ENCODE measurements around the gene ZNF326.

- TF ChIP-seq POLR2AphosphoS5 (IDR thresholded peaks at IDR 0.05; ENCODE audit: low read depth, low read length) (no peak), MAX (IDR thresholded peaks at IDR 0.05; ENCODE audit: low read depth) (no peak), NFIC (IDR thresholded peaks at IDR 0.05; ENCODE audit: borderline replicate concordance) (no peak), RAD21 (IDR thresholded peaks at IDR 0.05; ENCODE audit: low read length) (no peak), ELF1 (IDR thresholded peaks at IDR 0.05) (no peak), EZH2phosphoT487 (IDR thresholded peaks at IDR 0.05; ENCODE audit: borderline replicate concordance, low read depth) (no peak), CTCF (IDR thresholded peaks at IDR 0.05) (no peak), RXRA (IDR thresholded peaks at IDR 0.05; ENCODE audit: borderline replicate concordance, low read depth) (no peak), ZBTB33 (IDR thresholded peaks at IDR 0.05; ENCODE audit: borderline replicate concordance, low read depth) (no peak), FOXJ3 (CRISPR knock-in tag; IDR thresholded peaks at IDR 0.05) (no peak), EP300 (IDR thresholded peaks at IDR 0.05; ENCODE audit: borderline replicate concordance in 1 of 2, low read depth in 1 of 2, low read length in 1 of 2) (no peak), GATA2 (CRISPR knock-in tag; IDR thresholded peaks at IDR 0.05) (no peak)
These were observed 39.4 kb upstream of the ZNF326 start for GRCh38 chr1:89955311-89956205.
